Measurements from ENCODE around the gene TRAF3. TPM values are rescaled to one million over a fixed set of nuclear protein-coding genes. Genes with fewer than 3 reads are reported as not detected.

Gene TRAF3
- total RNA-seq, 1 experiment from 2014 or later: 37.6 TPM

DNA sequence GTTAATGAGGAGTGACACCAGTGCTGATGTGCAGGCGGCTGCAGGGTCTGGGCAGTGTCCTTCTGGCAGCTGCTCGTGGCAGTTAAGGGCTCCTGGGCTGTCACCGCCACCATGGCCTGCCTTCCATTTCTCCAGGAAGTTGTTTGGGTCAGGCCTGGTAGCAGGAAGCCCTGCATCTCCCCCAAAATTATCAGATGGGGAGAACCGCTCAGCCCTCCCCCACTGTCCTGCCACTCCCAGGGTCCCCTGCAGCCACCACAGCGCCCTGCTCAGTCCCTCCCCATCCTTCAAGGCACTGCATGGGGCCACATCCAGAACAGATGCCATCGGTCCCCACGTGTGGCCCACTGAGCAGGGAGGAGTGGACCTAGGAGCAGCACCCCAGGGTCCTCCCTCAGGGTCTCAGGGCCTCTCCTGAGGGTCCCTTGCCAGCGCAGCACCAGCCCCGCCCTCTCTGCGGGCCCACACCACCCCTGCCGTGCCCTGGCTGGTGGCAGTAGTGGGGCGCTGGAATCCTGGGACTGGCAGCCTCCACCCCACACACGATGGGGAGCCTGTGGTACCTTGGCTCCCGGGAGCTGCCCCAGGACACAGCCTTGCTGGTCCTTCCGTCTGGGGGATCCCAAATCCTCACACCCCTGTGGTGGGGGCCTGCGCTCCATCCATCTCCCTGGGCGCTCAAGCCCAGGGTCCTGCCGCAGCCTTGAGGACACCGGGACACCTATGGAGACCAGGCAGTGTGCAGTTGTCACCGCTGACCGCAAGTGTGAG, 134.9 kb downstream of the TRAF3 start:
- H3K27ac ChIP-seq (ENCODE audit: low read length): no peak overlapping the region
- in situ Hi-C loops (cut with HindIII; ENCODE audit: low pct_unique_long_range_greater_than_20kb, low sequenced_read_pairs) (no loop called here), intact Hi-C loops (cut with micrococcal nuclease; ENCODE audit: unreplicated experiment) (no loop called here)
- TF ChIP-seq POLR2AphosphoS5 (IDR thresholded peaks at IDR 0.05; ENCODE audit: low read depth, low read length) (no peak), TCF7L2 (IDR thresholded peaks at IDR 0.05; ENCODE audit: low read depth, low read length) (no peak), SIN3A (IDR thresholded peaks at IDR 0.05; ENCODE audit: borderline replicate concordance, insufficient read depth, low read depth, low read length) (no peak)
- TF ChIP-seq, protein P1, sequence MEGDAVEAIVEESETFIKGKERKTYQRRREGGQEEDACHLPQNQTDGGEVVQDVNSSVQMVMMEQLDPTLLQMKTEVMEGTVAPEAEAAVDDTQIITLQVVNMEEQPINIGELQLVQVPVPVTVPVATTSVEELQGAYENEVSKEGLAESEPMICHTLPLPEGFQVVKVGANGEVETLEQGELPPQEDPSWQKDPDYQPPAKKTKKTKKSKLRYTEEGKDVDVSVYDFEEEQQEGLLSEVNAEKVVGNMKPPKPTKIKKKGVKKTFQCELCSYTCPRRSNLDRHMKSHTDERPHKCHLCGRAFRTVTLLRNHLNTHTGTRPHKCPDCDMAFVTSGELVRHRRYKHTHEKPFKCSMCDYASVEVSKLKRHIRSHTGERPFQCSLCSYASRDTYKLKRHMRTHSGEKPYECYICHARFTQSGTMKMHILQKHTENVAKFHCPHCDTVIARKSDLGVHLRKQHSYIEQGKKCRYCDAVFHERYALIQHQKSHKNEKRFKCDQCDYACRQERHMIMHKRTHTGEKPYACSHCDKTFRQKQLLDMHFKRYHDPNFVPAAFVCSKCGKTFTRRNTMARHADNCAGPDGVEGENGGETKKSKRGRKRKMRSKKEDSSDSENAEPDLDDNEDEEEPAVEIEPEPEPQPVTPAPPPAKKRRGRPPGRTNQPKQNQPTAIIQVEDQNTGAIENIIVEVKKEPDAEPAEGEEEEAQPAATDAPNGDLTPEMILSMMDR (IDR thresholded peaks at IDR 0.05): no peak
- TF ChIP-seq, protein P2, sequence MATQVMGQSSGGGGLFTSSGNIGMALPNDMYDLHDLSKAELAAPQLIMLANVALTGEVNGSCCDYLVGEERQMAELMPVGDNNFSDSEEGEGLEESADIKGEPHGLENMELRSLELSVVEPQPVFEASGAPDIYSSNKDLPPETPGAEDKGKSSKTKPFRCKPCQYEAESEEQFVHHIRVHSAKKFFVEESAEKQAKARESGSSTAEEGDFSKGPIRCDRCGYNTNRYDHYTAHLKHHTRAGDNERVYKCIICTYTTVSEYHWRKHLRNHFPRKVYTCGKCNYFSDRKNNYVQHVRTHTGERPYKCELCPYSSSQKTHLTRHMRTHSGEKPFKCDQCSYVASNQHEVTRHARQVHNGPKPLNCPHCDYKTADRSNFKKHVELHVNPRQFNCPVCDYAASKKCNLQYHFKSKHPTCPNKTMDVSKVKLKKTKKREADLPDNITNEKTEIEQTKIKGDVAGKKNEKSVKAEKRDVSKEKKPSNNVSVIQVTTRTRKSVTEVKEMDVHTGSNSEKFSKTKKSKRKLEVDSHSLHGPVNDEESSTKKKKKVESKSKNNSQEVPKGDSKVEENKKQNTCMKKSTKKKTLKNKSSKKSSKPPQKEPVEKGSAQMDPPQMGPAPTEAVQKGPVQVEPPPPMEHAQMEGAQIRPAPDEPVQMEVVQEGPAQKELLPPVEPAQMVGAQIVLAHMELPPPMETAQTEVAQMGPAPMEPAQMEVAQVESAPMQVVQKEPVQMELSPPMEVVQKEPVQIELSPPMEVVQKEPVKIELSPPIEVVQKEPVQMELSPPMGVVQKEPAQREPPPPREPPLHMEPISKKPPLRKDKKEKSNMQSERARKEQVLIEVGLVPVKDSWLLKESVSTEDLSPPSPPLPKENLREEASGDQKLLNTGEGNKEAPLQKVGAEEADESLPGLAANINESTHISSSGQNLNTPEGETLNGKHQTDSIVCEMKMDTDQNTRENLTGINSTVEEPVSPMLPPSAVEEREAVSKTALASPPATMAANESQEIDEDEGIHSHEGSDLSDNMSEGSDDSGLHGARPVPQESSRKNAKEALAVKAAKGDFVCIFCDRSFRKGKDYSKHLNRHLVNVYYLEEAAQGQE (IDR thresholded peaks at IDR 0.05; ENCODE audit: insufficient read depth in 1 of 2, low read depth in 2 of 2, low read length in 1 of 2): no peak
- ChIA-PET CTCF (no interaction called here), POLR2A (no interaction called here)
- H3K27me3 ChIP-seq (ENCODE audit: control insufficient read depth, insufficient read depth, low read length): no peaks in the 10 kb centered on the region
- ATAC-seq: no peak
- no peak for DNase-seq (ENCODE audit: low read depth, low spot score)
- no TSS peak for BruUV-seq (replicated peaks)
- H3K9me3 ChIP-seq (ENCODE audit: control insufficient read depth, insufficient read depth, low read depth, low read length): no peaks in the 10 kb centered on the region
- H3K36me3 ChIP-seq (ENCODE audit: control insufficient read depth, insufficient read depth, low read length): no peaks in the 10 kb centered on the region
- H3K4me3 ChIP-seq (ENCODE audit: low read depth in 2 of 2, low read length in 2 of 2): no peak overlapping the region
- no peaks in the 10 kb centered on the region for H3K4me1 ChIP-seq (ENCODE audit: control insufficient read depth, insufficient read depth, low read length)

DNA sequence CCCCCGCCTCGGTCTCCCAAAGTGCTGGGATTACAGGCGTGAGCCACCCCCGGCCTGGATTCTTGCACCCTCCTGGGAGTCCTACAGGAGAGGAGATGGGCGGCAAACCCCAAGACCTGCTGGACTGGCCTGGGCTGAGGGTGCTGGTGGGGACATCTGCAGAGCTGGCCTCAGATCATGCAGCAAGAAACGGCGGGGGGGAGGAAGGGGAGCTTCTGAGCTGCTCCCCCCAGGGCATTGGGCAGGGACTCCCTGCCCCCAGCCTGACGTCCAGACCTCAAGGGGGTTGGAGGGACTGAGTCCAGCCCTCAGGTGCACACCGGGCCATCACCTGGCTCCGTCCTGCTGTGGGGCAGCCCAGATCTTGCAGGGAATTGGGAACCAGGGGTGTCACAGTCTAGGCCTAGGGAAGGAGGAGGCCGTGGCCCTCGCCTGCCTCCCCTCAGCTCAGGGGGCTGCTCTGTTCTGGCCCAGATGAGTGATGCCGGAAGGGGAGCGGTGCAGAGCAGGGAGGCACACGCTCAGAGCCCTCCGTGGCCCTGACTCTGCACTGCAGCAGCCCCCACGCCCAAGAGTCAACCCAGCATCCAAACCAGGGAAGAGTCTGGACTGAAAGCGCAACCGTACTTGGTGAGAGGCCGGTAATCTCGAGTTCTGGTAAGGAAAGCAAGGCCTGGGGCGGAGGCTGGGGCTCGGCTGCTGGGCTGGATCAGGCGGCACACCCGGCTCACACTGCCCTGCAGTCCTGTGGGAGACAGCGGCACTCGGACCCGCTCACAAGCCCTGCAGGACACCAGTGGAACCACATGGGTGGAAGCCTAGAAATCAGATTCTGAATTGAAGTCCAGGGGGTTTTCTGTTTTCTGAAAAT, 136.3 kb downstream of the TRAF3 start:
- in situ Hi-C loops (cut with HindIII; ENCODE audit: low pct_unique_long_range_greater_than_20kb, low sequenced_read_pairs): no loop called here
- DNase-seq (ENCODE audit: low read depth, low spot score): no peak

More for the DNA sequence above, 136.3 kb downstream of the TRAF3 start:
- no peak overlapping the region for H3K27ac ChIP-seq (ENCODE audit: low read length)
- TF ChIP-seq TCF7L2 (IDR thresholded peaks at IDR 0.05; ENCODE audit: low read depth, low read length) (no peak), POLR2AphosphoS5 (IDR thresholded peaks at IDR 0.05; ENCODE audit: low read depth, low read length) (no peak), SIN3A (IDR thresholded peaks at IDR 0.05; ENCODE audit: borderline replicate concordance, insufficient read depth, low read depth, low read length) (no peak)
- TF ChIP-seq, protein P1 (IDR thresholded peaks at IDR 0.05): no peak
- TF ChIP-seq, protein P2 (IDR thresholded peaks at IDR 0.05; ENCODE audit: insufficient read depth in 1 of 2, low read depth in 2 of 2, low read length in 1 of 2): no peak
- H3K4me3 ChIP-seq (ENCODE audit: low read depth in 2 of 2, low read length in 2 of 2): no peak overlapping the region
- no peaks in the 10 kb centered on the region for H3K36me3 ChIP-seq (ENCODE audit: control insufficient read depth, insufficient read depth, low read length)
- H3K27me3 ChIP-seq (ENCODE audit: control insufficient read depth, insufficient read depth, low read length): no peaks in the 10 kb centered on the region
- no peak for ATAC-seq
- no TSS peak for BruUV-seq (replicated peaks)
- no peaks in the 10 kb centered on the region for H3K9me3 ChIP-seq (ENCODE audit: control insufficient read depth, insufficient read depth, low read depth, low read length)
- intact Hi-C loops (cut with micrococcal nuclease; ENCODE audit: unreplicated experiment): no loop called here
- POLR2A ChIA-PET: interaction anchor here (0.6 kb wide), 1 partner anchor 578 kb away, joined by 9 read pairs; no protein-coding TSS in a partner anchor
- no peaks in the 10 kb centered on the region for H3K4me1 ChIP-seq (ENCODE audit: control insufficient read depth, insufficient read depth, low read length)
- CTCF ChIA-PET: no interaction called here

All from Panc1 (cell line).